GM12873 (cell line): ENCODE results near the gene LPAR5.
A peak's percentile ranks its signal among the peaks of the same experiment; 100 is the strongest.

Source experiments
- TF ChIP-seq, protein P1 (sequence below): IDR thresholded peaks from 2 replicates; pipeline ENCODE4 v1.5.1; 2012; ENCODE audit warnings: low read depth, mild to moderate bottlenecking, moderate library complexity, low read length, control low read depth; ENCODE audit not compliant: insufficient read depth; ENCODE audit errors: missing control alignments

Gene LPAR5

DNA sequence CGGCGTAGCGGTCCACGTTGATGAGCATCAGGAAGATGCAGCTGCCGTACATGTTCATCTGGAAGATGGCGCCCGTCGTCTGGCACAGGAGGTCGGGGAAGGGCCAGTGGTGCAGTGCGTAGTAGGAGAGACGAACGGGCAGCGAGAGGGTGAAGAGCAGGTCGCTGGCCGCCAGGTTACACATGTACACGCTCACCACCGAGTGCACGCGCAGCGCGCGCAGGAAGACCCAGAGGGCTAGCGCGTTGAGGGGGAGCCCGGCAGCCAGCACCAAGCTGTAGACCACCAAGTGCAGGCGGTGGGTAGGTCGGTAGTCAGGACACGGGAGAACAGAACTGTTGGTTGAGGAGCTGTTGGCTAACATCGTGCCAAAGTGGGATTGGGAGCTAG is 14.9 kb downstream of the LPAR5 start:
- TF ChIP-seq, protein P1, sequence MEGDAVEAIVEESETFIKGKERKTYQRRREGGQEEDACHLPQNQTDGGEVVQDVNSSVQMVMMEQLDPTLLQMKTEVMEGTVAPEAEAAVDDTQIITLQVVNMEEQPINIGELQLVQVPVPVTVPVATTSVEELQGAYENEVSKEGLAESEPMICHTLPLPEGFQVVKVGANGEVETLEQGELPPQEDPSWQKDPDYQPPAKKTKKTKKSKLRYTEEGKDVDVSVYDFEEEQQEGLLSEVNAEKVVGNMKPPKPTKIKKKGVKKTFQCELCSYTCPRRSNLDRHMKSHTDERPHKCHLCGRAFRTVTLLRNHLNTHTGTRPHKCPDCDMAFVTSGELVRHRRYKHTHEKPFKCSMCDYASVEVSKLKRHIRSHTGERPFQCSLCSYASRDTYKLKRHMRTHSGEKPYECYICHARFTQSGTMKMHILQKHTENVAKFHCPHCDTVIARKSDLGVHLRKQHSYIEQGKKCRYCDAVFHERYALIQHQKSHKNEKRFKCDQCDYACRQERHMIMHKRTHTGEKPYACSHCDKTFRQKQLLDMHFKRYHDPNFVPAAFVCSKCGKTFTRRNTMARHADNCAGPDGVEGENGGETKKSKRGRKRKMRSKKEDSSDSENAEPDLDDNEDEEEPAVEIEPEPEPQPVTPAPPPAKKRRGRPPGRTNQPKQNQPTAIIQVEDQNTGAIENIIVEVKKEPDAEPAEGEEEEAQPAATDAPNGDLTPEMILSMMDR, result no peak

DNA sequence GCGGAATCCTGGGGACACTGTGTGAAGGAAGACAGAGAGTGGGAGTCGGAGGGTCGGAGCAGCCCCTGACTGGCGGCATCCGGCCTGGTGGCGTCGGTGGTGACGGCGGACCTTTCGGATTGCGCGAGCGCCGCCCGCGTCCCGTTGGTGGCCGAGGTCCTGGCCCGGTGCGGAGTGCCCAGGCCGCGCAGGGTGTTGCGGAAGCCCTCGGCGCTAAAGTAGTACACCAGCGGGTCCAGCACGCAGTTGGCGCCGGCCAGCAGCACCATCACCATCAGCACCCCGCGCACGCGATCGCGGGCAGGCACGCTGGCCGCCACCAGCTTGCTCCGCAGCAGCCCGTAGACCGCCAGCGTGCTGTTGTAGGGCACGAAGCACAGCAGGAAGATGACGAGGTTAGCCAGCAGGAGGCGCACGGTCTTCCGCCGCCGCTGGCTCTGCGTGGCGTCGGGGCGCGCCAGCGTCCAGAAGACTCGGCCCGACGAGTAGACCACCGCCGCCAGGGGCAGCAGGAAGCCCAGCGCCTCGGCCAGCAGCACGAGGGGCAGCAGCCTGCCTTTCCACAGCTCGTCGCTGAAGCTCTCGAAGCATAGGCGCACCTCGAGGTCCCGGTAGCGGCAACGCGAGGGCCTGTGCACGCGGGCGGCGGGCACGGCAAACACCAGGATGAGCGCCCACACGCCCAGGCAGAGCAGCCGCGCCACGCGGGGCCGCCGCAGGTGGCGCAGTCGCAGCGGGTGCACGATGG is 15.4 kb downstream of the LPAR5 start:
- TF ChIP-seq, protein P1, result peak; percentile 26

DNA sequence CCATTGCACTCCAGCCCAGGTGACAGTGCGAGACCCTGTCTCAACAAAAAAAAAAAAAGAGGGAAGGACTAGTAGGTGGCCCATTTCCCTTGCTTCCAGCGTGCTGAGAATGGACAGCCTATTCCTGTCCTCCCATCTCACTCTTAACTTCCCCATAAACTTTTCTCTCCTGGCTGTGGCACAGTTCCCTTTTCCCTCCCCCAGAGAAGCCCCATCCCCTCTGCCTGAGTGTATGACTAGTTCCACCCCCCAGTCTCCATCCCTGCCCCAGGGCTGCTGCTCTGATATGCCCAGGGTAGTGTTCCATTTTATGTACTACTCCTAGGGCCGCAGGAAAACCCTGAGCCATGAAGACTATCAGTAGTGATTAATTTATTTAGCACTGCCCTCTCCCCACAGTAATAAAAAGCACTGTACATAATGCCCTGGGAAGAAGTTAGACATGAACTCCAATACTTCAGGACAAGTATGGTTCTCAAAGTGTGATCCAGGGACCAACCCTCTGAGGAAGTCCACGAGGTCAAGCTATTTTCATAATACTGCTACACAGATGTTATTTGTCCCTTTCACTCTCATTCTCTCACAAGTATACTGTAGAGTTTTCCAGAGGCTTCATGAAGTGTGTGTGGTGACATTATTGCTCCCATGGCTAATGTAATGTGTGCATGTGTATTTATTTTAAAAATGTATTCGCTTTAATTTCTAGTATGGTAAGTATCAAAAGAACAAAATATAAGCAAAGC is 17.1 kb downstream of the LPAR5 start:
- TF ChIP-seq, protein P1, result no peak

DNA sequence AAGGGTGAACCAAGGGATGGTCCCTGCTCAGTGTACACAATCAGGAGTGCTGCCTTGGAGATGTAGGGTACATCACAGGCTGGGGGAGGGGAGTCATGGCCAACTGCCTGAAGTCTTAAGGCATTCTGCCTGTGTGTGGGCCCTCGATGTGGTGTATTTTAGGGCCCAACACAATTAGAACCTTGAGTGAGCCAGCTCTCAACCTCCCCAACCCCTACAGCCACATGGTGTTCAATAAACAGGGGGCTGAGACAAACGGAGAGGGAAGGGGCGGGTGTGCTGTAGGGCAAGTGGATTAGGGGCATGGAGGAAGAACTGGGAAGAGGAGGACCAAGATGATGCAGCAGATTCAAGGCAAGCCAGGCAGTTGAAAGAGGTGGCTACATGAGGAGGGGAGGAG is 20.0 kb downstream of the LPAR5 start:
- TF ChIP-seq, protein P1, result no peak

DNA sequence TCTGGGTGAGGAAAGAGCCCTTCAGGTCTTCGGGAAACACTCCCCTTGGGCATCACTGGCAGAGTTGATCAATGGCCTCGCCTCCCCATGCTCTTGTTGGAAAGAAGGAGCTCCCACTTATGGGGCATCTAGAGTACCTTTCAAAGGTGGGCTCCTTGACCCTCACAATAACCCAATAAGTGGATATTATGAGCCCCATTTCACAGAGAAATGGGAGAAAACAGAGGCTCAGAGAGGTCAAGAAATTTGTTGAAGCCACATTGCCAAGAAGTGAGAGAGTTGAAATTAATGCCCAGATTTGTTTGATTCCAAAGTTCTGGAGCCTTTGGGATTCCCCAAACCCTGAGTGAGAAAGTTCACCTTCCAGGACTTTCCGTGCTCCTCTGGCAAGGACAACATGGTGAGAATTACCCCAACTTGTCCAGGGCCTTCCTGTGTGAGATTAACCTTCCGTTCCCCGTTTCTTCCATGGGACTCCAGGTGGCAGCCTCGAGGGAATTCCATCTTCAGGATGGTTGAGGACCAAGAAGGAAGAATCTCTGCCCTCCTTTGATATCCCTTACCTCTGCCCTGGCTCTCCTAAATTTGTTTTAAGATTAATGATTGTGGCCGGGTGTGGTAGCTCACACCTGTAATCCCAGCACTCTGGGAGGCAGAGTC is 21.1 kb downstream of the LPAR5 start:
- TF ChIP-seq, protein P1, result no peak

DNA sequence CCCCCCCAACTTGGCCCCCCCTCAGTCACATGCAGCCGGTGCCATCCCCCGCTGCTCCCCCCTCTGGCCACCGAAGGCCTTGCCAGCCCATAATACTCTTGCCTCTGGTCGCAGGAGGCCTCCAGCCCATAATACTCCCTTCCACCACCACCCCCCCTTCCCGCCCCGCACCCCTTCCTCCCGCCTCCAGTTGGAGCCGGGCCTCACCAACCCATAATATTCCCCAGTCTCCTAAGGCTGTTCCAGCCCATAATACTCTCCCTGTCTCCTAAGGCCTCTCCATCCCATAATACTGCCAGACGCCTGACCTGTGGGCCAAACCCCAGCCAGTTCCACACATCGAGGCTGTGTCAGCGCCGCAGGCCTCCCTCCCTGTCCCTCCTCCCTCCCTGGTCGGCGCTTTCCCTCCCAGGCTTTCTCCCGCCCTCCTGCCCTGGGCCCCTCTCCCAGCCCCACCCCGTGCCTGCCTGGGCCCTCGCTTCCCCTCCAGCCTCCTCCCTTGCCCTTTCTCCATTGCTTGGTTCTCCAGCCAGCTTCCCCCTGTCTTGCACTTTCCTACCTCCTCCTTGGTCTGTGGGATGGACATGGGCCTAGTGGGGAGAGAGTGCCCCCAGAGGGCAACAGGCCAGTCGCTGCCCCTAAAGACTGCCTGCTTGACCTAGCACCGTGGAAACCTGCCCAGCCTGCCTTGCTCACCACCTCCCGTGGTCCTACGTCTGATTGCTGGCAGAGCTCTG is 21.8 kb downstream of the LPAR5 start:
- TF ChIP-seq, protein P1, result peak; percentile 36
